GM19238 (cell line): ENCODE data around the gene TYMS.
"Not testable (repeated sequence)": the region's sequence is repeated elsewhere in the genome, so short reads cannot be mapped to it uniquely, and the experiment has no call there.

Experiments
- DNase-seq: peaks from one replicate; pipeline ENCODE4 v3.0.0; 2011; ENCODE audit warnings: low spot score; ENCODE audit not compliant: insufficient read length

Gene TYMS

DNA sequence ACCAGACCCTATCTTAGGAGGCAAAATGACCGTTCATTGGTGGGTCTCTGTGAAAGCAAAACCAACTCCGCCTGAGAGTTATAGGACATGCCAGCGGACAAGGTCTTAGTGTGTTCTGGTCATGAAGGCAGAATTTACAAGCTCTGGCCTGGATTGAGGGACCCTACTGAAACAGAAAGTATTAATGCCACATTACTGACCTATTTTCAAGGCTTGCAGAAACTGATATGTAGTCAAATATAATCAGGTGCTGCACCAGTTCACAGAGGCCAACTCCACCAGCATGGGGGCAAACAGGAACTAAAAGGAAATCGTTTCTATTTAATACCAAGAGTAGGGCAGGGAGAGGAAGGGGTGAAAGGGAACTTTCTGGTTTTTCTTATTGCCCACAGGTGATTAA, 19.7 kb downstream of the TYMS start:
- DNase-seq = no peak

DNA sequence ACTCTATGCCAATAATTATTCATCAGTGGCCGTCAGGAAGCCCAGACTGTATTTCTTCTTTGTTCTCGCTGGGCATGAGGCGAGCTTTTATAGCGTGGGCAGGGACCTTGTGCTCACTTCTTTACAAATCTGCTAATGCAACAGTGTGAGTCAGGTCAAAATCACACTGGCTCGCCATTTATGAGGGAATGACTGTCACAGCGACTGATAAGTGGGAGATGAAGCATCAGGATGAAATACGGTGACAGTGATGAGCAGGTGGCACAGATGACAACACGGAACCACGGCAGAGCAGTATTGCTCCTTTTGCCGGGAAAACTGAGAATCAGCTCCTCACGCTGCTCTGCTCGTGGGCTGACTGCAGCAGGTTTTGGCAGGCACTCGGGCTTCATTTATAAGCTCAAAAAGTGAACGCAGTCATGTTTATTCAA, 20.5 kb downstream of the TYMS start:
- no peak for DNase-seq

DNA sequence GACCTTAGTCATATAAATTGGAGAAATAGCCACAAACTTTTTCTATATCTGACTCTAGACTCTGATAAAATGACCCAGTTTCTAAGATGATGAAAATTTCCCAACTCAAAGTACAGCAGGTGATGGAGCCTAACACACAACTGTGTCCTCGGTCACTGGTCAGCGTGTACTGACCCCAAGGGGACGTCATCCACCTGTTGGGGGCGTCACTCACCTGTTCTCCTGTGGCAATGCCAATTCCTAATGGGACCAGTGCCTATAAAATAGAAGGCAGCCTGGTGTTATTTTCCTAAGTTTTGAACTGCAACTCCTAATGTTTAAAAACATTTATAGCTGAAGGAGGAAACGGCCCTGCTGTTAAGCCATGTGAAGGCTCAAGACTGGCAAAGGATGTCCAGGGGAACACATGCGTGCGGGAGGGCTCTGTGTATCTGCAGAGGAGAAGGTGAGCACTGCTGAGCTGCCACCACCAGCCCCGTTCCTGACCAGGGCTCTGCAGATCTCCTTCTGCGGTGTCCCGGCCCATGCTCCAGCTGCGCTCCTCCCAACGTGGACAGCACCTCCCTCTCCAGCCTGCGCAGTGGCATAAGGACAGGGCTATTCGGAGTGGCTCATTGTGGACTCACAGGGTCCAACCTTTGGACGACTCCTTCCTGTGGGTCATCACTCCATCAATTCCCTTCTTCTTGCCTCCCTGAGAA, 21.2 kb downstream of the TYMS start:
- no peak for DNase-seq

DNA sequence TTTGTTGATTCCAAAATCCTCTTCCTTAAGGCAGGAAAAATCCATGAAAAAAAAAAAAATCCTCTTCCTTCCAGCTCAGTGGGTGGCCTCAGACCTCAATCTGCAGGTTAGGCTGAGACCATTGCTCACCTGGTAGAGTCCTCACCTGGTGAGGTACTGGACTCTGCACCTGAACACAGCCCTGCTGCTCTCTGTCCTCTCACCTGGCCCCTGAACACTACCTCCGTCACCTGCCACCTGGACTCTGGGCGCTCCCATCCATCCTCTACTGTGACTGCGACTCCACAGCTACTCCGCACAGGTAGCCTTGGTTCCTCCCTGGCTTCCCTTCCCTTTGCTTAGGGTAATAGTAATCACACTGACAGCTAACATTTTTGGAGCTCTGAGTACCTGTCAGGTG, 22.1 kb downstream of the TYMS start:
- no peak for DNase-seq

DNA sequence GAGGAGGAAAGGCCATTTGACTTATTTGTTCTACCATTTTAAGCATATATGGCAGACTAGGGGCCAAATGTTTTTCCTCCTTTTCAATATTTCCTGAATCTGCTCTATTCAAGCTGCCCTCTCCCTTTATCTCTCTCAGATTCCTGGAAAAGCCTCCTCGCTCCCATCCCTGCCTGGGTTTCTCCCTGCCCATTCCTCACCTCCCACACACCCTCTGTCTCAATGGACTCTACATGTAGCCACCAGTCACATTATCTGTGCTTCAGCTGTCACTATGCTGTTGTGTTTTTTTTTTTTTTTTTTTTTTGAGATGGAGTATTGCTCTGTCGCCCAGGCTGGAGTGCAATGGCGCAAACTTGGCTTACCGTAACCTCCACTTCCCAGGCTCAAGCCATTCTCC, 22.9 kb downstream of the TYMS start:
- no peak for DNase-seq

DNA sequence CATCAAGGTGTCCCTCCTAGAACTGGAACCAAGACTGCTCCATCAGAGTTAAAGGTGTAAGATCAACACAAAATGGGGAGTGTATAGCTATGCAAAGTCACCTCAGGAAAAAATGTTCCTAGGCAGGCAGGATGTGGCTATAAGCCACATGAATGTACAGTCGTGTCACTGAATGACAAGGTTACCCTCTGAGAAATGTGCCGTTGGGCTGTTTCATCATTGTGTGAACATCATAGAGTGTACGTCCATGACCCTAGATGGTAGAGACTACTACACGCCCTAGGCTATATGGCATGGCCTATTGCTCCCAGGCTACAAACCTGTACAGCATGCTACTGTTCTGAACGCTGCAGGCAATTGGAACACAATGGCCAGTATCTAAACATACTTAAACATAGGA, 24.5 kb downstream of the TYMS start:
- DNase-seq = no peak

DNA sequence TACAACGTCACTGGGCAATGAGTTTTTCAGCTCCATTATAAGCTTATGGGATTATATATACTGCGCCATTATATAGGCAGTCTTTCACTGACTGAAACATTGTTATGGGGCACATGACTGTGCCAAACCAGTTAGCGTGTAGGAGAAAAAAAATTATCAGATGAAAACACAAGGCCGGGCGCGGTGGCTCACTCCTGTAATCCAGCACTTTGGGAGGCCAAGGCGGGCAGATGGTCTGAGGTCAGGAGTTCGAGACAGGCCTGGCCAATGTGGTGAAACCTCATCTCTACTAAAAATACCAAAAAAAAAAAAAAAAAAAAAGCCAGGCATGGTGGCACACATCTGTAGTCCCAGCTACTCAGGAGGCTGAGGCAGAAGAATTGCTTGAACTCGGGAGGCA, 25.0 kb downstream of the TYMS start:
- not testable (repeated sequence) for DNase-seq

DNA sequence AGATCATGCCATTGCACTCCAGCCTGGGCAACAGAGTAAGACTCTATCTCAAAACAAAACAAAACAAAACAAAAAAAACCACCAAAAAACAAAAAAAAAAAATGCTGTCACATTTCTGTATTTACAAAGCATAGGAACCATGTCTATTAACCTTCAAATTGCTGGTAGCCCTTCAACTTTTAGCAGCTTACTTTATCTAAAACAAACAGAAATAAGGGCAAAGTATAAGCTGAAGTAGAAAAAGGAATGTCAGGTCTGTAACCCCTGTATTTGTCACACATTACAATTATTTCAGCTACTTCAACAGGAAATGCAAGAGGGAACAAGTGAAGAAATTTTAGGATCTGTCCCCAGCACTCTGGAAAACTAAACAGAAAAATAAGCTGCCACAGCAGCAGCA, 25.4 kb downstream of the TYMS start:
- no peak for DNase-seq

DNA sequence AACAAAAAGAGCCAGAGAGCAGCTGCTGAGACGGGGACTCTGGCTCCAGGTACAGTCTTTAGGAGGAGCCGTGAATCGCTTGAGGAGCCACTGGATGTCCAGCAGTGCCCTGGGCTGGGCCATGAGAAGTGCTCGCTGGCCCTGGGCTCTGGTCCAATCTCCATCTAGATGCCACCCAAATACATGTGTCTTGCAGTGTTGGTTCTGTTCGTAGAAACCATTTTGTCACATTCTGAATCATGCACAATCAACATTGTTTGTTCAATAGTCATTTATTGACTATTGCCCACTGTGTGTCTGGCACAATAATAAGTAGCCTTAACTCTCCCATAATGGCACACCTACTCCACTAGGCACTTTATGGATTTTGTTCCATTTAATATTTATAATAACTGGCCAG, 26.1 kb downstream of the TYMS start:
- DNase-seq = no peak

DNA sequence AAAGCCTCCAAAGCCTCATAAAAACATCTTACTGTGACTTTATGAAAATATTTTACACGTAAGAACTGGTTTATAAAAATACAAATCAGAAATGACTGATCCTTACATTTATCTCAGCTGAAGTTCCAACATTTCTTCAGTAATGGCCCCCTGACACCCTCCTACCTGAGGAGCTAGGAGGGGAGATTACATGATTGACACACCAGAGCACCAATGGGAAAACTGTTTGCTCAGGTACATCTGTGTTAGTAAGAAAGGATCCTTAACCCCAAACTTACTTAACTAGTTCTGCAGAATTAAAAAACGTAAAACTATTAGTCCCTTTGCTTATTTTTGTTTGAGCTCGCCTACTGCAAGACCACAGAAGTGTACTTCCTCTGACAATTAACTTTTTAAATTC, 28.0 kb downstream of the TYMS start:
- no peak for DNase-seq

DNA sequence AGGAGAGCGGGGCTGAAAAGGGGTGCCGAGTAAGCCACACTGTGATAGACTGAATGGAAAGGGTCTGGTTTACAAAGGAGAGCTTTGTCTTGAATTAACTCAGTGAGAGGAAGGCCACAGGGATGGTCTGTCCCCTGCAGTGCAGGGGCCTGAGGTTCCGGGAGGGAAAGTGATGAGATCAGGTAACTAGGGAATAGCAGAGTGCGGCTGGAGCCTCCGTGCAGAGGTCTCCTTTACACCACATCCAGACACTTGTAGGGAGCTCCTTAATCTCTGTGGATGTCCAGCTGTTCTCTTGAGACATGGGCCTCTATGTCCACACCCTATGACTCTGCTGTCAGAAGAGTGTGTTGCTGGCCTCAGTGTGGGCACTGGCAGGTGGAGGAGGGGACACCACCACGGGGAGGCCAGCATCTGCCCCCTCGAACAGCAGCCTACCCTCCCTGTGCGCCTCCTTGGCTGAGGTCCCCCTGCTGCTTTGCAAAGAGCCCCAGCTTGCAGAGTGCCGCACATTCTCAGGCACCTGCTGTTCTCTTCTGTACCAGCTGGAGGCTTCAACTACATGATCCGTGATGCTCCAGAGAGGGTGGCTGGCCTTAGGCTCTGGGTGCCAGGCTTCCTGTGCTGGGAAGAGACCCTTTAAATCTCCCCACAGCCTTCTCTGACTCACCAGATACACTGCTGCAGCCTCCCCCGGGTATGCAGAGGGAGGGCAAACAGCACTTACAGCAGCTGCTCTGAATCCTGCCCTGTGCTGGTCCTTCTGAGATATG, 29.1 kb downstream of the TYMS start:
- no peak for DNase-seq

DNA sequence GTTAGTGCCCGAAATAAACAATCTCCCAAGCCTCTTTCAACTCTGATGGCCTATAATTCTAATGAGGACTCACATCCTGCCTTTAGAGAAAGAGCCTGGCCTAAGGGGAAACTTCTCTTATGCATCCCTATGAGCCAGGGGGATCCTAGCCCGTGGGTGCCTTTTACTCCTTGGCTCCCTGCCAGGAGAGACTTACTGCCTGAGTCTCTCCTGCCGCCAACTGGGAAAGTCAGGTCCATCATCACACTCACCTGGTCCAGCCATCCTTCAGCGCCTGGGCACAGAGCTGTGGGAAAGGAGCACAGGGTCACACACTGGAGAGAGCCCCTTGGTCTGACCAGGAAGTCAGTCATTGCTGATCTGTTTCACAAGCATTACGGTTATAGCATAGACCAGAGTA, 30.9 kb downstream of the TYMS start:
- DNase-seq = no peak

DNA sequence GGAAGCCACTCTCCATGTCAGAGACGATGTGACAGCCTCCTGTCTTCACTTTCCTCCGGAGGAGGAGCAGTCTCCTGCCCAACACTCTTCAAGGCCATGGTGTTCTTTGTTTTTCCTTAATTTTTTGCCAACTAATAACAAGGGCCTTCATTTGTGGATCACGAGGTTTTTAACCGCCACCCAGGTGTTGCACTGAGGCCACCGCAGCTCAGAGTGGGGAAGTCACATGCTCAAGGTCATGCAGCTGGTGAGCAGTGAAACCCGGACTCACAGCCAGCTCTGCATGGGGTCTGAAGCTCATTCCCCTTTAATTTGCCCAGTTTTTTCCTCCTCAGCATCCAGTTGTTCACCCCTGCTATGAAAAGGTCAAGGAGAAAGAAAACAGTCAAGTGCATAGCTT, 35.4 kb downstream of the TYMS start:
- DNase-seq = no peak

DNA sequence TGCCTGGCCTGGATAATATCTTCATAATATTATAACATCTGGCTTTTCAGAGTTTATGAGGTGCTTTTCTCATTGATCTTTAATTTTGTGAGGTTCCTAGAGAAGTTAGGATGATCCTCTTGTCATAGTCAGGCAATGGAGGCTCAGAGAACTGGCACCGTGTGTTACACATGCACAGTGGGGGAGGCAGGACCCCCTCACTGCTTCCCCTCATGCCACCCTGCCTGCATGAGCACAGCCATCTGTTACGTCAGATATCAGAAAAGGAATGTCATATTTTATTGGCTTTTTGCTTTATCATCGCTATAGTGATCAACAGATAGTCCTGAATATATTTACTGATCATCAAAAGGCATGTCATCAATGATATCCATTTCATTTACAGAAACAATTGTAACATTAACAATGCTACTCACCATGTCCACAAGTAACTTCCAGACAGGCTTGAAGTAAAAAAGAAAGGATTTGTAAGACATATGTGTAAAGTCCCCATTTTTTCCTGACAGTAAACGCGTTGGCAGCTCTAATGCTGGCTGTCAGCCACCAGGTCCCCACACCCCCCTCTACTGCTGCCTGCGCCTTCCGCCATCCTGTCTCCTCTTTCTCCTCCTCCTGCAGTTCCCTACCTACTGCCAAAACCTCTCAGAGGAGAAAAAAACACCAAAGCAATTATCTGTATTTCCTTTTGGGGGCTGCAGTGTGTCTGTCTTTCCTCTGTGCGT, 36.2 kb downstream of the TYMS start:
- DNase-seq = no peak

DNA sequence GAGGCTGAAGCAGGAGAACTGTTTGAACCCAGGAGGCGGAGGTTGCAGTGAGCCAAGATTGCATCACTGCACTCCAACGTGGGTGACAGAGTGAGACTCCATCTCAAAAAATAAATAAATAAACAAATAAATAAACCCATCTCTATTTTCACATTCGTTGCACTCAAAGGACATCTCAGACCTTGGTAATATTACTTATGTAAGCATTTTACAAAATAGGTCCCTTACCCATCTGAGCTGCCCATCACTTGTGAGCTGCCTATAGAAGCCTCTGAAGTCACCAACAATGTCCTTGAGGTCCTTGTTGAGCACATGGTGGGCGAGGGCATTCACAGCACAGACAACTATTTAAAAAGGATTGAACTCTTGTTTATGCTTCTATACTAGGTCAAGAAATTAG, 39.6 kb downstream of the TYMS start:
- no peak for DNase-seq

DNA sequence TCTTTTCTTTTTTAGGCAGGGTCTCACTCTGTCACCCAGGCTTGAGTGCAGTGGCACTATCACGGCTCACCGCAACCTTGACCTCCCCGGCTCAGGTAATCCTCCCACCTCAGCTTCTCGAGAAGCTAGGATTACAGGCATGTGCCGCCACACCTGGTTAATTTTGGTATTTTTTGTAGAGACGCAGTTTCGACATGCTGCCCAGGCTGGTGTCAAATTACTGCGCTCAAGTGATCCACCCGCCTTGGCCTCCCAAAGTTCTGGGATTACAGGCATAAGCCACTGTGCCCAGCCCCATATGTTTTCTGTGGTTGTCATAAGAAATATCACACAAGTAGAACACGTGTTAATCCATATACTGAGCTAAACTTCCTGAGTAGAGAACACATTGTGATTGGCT, 40.3 kb downstream of the TYMS start:
- DNase-seq = no peak

DNA sequence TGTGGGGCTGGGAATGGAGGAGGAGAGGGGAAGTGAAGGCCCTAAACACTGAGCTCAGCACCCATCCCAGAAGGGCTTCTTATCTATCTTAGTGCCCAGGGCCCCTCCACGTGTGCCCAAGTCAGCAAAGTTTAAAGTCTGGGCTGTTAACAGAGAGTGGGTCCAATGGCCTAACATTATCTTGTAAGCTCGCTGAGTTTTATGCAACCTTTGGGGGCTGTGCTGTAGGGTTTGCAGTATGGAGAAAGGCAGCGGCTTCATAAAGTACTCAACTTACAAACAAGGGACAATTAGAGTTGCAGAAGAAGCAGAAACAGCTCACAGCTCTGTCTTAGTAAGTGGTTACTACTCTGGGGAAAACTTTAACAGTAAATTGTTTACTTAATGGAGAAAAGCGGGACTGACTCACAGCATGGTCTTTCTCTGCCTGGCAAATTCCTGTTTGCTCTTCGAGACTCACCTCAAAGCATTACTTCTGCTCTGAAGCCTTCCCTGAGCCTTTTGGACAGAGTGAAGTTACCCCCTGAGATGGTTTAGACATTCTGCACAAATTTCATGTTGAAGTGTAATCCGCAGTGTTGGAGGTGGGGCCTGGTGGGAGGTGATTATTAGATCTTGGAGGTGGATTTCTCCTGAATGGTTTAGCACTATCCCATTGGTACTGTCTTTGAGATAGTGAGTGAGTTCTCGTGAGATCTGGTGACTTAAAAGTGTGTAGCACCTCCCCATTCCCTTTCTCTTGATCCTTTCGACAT, 45.9 kb downstream of the TYMS start:
- no peak for DNase-seq

DNA sequence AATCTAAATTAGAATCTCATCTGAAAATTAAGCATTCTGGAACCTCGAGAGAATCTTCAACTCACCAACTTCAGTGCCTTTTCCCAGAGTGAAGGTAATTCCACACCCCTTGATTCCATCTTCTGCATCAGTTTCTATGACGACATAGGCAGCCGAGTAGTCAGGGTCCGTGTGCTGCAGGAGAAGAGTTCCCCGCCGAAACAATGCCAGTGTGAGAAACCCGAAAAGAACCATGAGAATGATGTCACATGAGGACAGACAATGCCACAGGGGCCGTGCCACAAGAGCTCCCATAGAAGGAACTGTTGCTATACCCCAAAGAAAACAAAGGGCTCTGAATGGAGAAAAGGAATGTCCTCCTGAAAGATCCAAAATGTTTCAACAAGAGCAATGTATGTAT, 49.0 kb downstream of the TYMS start:
- no peak for DNase-seq

DNA sequence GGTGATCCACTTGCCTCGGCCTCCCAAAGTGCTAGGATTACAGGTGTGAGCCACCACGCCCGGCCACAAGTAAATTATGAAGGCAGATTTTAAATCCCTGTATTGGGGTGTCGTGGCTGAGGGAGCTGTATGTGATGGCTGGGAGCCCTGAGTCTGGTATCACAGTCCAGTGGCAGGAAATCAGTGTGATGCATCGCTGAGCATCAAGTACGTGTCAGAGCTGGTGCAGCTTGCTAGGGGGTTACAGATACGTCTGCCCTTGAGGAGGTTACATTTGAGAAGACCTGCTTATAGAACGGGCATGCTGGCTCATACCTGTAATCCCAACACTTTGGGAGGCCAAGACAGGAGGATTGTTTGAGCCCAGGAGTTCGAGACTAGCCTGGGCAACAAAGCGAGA, 50.6 kb downstream of the TYMS start:
- no peak for DNase-seq

DNA sequence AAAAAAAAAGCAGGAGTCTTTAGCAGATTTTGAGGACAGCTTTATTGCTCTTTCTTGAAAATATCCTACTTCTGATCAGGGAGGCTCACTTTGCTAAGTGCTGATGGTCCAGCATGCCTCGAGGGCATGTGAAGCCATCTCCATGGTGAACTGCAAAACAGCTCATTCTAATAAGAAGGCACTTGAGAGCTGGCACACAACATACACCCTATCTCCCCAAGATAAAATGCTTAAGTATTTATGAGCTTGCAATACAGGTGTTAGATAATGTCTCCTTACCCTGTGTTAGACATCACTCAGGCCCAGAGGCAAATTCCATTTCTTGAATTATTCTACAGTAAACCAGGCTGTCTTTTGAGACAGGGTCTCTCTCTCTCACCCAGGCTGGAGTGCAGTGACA, 52.3 kb downstream of the TYMS start:
- DNase-seq = no peak

DNA sequence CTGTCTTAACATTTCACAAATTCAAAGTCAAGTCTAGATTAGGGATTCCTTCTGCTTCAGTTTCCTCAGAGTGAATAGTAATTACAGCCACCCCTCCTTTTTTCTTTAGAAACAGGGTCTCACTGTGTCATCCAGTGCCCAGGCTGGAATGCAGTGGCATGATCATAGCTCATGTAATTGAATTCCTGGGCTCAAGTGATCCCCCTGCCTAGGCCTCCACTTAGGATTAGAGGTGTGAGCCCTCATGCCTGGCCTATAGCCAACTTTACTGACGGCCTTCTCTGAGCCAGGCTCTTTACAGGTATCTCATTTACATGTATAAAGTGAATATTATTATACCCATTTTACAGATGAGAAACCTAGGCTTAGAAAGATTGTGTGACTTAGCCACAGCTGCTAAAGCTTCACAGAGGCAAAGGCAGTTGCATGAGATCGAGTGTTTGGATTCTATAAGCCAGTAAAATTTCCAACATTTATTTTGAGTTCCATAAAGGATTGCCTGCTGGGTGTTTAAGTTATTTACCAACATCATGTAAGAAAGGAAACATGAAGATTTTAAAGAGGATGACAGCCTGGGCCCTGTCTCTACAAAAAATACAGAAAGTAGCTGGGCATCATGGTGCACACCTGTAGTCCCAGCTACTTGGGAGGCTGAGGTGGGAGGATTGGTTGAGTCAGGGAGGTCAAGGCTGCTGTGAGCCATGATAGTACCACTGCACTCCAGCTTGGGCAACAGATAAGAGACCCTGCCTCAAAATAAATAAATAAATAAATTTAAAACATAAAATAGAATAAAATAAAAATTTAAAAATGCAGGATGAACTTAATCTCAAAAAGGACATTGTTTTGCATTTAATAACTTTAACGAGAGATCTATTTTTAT, 53.2 kb downstream of the TYMS start:
- no peak for DNase-seq
